HG02588 (cell line): ENCODE results near the gene BACH2.
A peak's percentile ranks its signal among the peaks of the same experiment; 100 is the strongest.
"Not testable (repeated sequence)": the region's sequence is repeated elsewhere in the genome, so short reads cannot be mapped to it uniquely, and the experiment has no call there.

Source experiments
- ATAC-seq: cut with Tn5 transposase; IDR thresholded peaks from one replicate; pipeline ENCODE4 v1.9.1; 2021; ENCODE audit warnings: mild to moderate bottlenecking, moderate library complexity; ENCODE audit not compliant: unreplicated experiment

The BACH2 gene

GRCh38 chr6:90216072-90216977, 80.3 kb downstream of the BACH2 start:
- peak; percentile 78 for ATAC-seq

- ATAC-seq: no peak
These were observed 81.7 kb downstream of the BACH2 start for GRCh38 chr6:90214966-90215365.

- ATAC-seq: no peak
These were observed 82.2 kb downstream of the BACH2 start for GRCh38 chr6:90214461-90214860.

GRCh38 chr6:90212274-90212673, 84.4 kb downstream of the BACH2 start:
- no peak for ATAC-seq

GRCh38 chr6:90209527-90209926, 87.1 kb downstream of the BACH2 start:
- no peak for ATAC-seq

GRCh38 chr6:90208690-90209089, 88.0 kb downstream of the BACH2 start:
- not testable (repeated sequence) for ATAC-seq

- no peak for ATAC-seq
These were observed 92.2 kb downstream of the BACH2 start for GRCh38 chr6:90204327-90205056.

- ATAC-seq: no peak
These were observed 93.0 kb downstream of the BACH2 start for GRCh38 chr6:90203672-90204071.

- ATAC-seq: no peak
These were observed 94.5 kb downstream of the BACH2 start for GRCh38 chr6:90202156-90202555.

- ATAC-seq: no peak
These were observed 96.7 kb downstream of the BACH2 start for GRCh38 chr6:90199900-90200299.

GRCh38 chr6:90198758-90199425, 97.8 kb downstream of the BACH2 start:
- ATAC-seq: no peak

- no peak for ATAC-seq
These were observed 98.7 kb downstream of the BACH2 start for GRCh38 chr6:90197854-90198496.

GRCh38 chr6:90195094-90195829, 101.4 kb downstream of the BACH2 start:
- no peak for ATAC-seq

- no peak for ATAC-seq
These were observed 102.2 kb downstream of the BACH2 start for GRCh38 chr6:90194371-90194841.

- ATAC-seq: no peak
These were observed 103.3 kb downstream of the BACH2 start for GRCh38 chr6:90193359-90193758.

GRCh38 chr6:90192857-90193256, 103.8 kb downstream of the BACH2 start:
- no peak for ATAC-seq

- ATAC-seq: no peak
These were observed 105.8 kb downstream of the BACH2 start for GRCh38 chr6:90190752-90191395.

GRCh38 chr6:90190131-90190530, 106.5 kb downstream of the BACH2 start:
- no peak for ATAC-seq

- no peak for ATAC-seq
These were observed 109.1 kb downstream of the BACH2 start for GRCh38 chr6:90187437-90188121.
